Ascending aorta (tissue), 2 donors: Measurements from ENCODE around the gene C1QTNF1. TPM values are rescaled to one million over a fixed set of nuclear protein-coding genes. Genes with fewer than 3 reads are reported as not detected.

ENCODE experiments used
- DNase-seq, 2 donors: peaks; one replicate each; pipeline ENCODE4 v3.0.0-alpha.2; 2019; ENCODE audit warnings: low spot score in 2 of 2
- H3K27ac ChIP-seq, 2 donors: fragments of 200-600 bp; sonication (generic); one replicate each; pipeline ENCODE4 v1.5.1; 2016 to 2017; ENCODE audit warnings: mild to moderate bottlenecking in 1 of 2
- H3K27me3 ChIP-seq: fragments of 200-600 bp; sonication (generic); one replicate; pipeline ENCODE4 v1.5.1; 2017
- H3K36me3 ChIP-seq, 2 donors: fragments of 200-600 bp; sonication (generic); one replicate each; pipeline ENCODE4 v1.5.1; 2016
- H3K4me1 ChIP-seq, 2 donors: fragments of 200-600 bp; sonication (generic); one replicate each; pipeline ENCODE4 v1.5.1; 2016 to 2017; ENCODE audit warnings: mild to moderate bottlenecking in 1 of 2
- H3K4me3 ChIP-seq, 2 donors: fragments of 200-600 bp; sonication (generic); one replicate each; pipeline ENCODE4 v1.5.1; 2016 to 2017; ENCODE audit warnings: mild to moderate bottlenecking in 1 of 2
- H3K9me3 ChIP-seq, 2 donors: fragments of 200-600 bp; sonication (generic); one replicate each; pipeline ENCODE4 v1.5.1; 2016
- CTCF ChIP-seq, 3 experiments: fragments of 200-600 bp in 2 of 3; fragments of 450-650 bp in 1 of 3; sonication (generic) in 2 of 3; IDR thresholded peaks; one replicate each; pipeline ENCODE4 v1.5.1; 2016 to 2019; ENCODE audit warnings: antibody characterized with exemption in 3 of 3, mild to moderate bottlenecking in 1 of 3, moderate library complexity in 1 of 3
- intact Hi-C: fragments of 100-400 bp; cut with DNase I; formaldehyde crosslinking; loops from one replicate; pipeline ENCODE4 v1.15.1; 2023
- total RNA-seq: library from RNA; depleted of rRNA; stranded (reverse); fragments of >200 nt; gene quantifications from one replicate; pipeline ENCODE4 v1.1.0, GENCODE V29; 2016

C1QTNF1 gene
- total RNA-seq, 1 donor from 2014 or later = 435 TPM

GRCh38 chr17:79095345-79096055 lies 71.5 kb downstream of the C1QTNF1 start:
- H3K4me3 ChIP-seq = no peak overlapping the region
- H3K9me3 ChIP-seq = no peaks in the 10 kb centered on the region
- peaks cover 0 to 1% of the 10 kb centered on the region in 2 donors for H3K4me1 ChIP-seq
- intact Hi-C loops = no loop called here
- H3K27ac ChIP-seq = no peak overlapping the region
- no peak for TF ChIP-seq CTCF (IDR thresholded peaks at IDR 0.05)
- H3K27me3 ChIP-seq = peaks cover 7% of the 10 kb centered on the region
- no peaks in the 10 kb centered on the region for H3K36me3 ChIP-seq
- no peak for DNase-seq

GRCh38 chr17:79096477-79096876 lies 72.5 kb downstream of the C1QTNF1 start:
- H3K4me3 ChIP-seq = no peak overlapping the region
- H3K9me3 ChIP-seq = no peaks in the 10 kb centered on the region
- no peak overlapping the region for H3K27ac ChIP-seq
- no peaks in the 10 kb centered on the region for H3K36me3 ChIP-seq
- H3K27me3 ChIP-seq = peaks cover 7% of the 10 kb centered on the region
- no peak for DNase-seq
- H3K4me1 ChIP-seq = no peaks in the 10 kb centered on the region
- intact Hi-C loops = no loop called here
- TF ChIP-seq CTCF (IDR thresholded peaks at IDR 0.05) = no peak

GRCh38 chr17:79097226-79098055 lies 73.5 kb downstream of the C1QTNF1 start:
- intact Hi-C loops = no loop called here
- H3K4me1 ChIP-seq = no peaks in the 10 kb centered on the region
- H3K9me3 ChIP-seq = no peaks in the 10 kb centered on the region
- H3K4me3 ChIP-seq = no peak overlapping the region
- no peak for DNase-seq
- no peak for TF ChIP-seq CTCF (IDR thresholded peaks at IDR 0.05)
- H3K36me3 ChIP-seq = no peaks in the 10 kb centered on the region
- H3K27ac ChIP-seq = no peak overlapping the region
- peaks cover 7% of the 10 kb centered on the region for H3K27me3 ChIP-seq

DNA sequence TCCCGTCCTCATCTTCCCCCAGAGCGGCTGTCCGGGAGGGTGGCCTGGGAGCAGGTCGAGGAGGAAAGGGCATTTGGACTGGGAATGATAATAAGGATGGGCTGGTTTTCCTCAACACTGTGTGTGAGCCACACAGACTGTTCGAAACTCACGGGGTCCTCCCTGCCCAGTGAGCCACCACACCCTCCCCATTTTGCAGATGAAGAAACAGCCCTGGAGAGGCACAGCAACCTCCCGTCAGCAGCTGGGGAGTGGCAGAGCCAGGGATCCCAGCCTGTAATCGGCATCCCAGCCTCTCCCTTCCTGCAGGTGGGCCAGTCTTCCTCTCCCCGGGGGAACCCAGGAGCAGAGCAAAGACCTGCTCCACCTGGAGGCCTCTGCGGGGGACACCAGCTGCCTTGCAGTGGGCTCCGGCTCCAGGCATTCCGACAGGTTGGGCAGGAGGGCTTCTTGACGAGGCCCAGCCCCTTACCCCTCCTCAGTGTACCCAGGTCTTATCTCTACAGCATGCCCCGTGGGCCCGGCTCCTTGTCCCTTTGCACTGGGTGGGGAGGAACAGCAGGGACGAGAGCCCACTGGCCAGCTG lies 74.4 kb downstream of the C1QTNF1 start:
- DNase-seq = no peak
- Histone ChIP-seq H3K4me3 (no peak overlapping the region), H3K27me3 (peaks cover 8% of the 10 kb centered on the region), H3K9me3 (no peaks in the 10 kb centered on the region), H3K36me3 (no peaks in the 10 kb centered on the region), H3K27ac (no peak overlapping the region), H3K4me1 (no peaks in the 10 kb centered on the region)
- intact Hi-C loops = no loop called here
- TF ChIP-seq CTCF (IDR thresholded peaks at IDR 0.05) = no peak

Other genes with a start within 250 kb of the C1QTNF1 start
- 46.5 TPM for gene CYTH1, start 241.9 kb upstream of the C1QTNF1 start, total RNA-seq
- 111 TPM for gene USP36, start 183.4 kb upstream of the C1QTNF1 start, total RNA-seq
- gene CEP295NL, start 121.0 kb upstream of the C1QTNF1 start, total RNA-seq = 10.7 TPM
- 278 TPM for gene TIMP2, start 98.8 kb upstream of the C1QTNF1 start, total RNA-seq
- gene LGALS3BP, start 44.2 kb upstream of the C1QTNF1 start, total RNA-seq = 365 TPM
- 67.2 TPM for gene CANT1, start 14.4 kb upstream of the C1QTNF1 start, total RNA-seq
- gene ENGASE, start 50.7 kb downstream of the C1QTNF1 start, total RNA-seq = 13.2 TPM